Measurements from ENCODE around the gene SRGAP2C.
"Not testable (repeated sequence)": the region's sequence is repeated elsewhere in the genome, so short reads cannot be mapped to it uniquely, and the experiment has no call there.

SRGAP2C gene

DNA sequence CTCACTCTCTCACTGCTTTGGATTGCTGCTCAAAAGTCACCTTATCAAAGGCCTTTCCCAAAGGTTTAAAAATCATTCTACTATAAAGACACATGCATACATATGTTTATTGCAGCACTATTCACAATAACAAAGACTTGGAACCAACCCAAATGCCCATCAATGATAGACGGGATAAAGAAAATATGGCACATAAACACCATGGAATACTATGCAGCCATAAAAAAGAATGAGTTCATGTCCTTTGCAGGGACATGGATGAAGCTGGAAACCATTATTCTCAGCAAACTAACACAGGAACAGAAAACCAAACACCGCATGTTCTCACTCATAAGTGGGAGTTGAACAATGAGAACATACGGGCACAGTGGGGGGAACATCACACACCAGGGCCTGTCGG is 45.9 kb downstream of the SRGAP2C start:
- DNase-seq, result not testable (repeated sequence)

DNA sequence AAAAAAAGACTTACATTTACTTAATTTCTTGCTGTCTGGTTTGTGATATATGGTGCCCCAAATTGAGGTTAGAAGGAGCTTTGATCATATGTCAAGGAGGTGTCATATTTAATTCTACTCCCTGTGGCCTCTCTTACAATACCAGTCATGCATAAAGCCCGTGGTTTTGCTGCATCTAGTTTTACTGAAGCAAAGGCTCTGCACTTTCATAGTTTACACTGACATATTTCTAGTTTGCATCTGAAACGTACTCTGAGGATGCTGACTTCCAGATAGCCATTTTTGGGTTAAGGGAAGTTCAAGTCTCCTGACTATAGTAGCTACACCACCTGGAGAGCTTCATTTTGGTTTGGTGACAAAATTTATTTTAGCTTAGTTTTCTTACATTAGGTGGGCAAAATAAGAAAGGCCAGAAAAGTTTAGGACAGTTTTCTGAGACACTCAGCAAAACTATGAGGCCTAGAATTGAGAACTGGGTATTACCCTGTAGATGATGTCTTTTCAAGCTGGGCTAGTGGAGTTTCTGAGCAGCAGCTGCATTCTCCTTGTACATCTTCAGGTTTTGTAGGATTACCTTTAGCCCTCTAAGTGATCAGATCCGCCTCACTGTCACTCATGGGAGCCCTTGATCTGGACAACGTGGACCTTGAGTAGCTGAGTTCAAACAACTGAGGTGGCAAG is 47.8 kb downstream of the SRGAP2C start:
- not testable (repeated sequence) for DNase-seq

DNA sequence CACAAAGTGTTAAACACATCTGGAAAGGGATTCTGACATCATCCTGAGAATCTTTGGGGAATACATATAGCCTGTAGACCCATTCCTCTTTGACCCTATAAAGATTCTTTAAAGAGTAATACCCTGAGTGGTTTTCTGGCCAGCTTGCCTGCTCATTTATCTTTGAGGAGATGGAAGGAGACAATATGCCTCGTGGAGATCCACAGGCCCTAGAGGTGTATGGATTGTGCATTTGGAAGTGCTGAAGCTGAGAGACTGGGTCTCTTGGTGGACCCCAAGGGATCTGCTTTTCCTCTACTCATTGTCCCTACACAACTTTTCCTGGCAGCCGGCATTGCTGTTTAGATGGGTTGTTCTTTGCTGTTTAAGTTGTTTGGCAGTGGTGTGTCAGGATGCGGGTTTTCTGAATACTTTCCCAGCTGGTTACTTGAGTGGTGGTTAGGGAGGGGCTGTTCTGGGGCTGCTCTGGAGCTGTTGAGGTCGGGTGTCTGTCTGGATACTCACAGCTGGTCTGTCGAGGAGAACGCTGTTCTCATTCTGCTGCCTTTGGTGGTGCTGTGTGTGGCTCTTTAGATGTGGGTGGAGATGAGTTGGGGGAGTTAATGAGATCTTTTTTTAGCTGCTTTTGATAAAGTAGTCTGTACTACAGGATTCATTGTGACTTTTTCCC is 49.5 kb downstream of the SRGAP2C start:
- not testable (repeated sequence) for DNase-seq

DNA sequence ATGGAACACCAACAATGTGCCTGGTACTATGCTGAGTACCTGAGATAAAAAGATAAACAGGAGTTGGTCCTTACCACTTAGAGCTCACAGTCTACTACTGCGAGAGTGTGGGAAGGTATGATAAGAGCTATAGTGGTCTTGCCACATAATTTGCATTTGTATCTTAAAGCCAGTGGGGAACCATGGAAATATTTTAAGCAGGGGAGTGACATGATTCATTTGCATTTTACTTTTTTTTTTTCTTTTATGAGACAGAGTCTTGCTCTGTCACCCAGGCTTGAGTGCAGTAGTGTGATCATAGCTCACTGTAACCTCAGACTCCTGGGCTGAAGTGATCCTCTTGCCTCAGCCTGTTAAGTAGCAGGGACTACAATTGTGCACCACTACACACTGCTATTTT is 53.6 kb downstream of the SRGAP2C start:
- not testable (repeated sequence) for DNase-seq

DNA sequence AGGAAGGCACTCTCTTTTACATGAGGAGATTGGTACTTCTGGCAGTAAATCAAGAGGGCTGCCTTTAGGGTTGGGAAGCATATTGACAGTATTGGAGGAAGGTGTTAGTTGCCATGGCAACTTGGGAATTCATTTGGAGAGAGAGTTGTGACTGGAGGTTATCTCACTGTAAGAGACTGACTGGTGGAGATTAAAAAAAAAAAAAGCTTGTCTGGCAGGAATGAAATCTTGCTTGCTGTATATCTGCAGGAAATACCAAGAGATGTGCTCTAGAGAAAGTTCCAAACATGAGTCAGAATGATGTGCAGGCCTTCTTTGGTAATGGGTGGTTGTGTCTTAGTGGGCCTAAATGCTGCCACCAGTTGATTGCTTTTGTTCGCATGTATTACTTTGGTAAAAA is 59.1 kb downstream of the SRGAP2C start:
- DNase-seq, result not testable (repeated sequence)

DNA sequence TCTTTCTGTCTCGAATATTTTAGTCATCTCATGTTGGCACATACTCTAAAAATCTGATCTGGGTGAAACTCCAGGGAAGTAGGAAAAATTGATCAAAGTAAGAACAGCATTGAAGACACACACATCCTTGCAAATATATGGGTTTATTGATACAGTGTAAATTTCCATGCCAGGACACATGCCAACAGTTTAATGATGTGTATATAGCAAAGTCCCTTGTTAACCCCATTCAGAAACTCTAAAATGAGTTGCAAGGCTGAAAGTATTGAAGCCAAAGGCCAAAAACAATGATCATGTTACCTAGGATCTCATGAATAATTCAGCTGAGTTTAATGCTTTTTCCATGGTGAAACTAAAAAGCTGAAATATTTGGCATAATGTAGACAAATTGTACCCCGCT is 61.6 kb downstream of the SRGAP2C start:
- not testable (repeated sequence) for DNase-seq

DNA sequence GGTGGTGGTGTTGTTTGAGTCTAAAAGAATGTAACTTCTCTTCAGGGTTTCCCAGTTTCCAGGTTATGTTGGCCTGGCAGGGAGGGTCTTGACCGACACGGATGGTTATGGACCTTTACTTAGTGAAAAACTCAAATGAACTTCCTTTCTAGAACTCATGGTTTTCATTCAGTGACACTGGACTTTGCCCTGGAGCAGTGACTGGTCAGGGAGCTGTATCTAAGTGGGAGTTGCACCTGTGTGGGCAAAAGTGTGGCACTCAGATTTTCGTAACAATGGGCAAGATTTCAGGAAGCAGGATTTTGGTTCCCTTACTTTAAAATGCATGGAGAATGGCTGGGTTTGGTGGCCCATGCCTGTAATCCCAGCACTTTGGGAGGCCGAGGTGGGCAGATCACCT is 67.9 kb downstream of the SRGAP2C start:
- not testable (repeated sequence) for DNase-seq

DNA sequence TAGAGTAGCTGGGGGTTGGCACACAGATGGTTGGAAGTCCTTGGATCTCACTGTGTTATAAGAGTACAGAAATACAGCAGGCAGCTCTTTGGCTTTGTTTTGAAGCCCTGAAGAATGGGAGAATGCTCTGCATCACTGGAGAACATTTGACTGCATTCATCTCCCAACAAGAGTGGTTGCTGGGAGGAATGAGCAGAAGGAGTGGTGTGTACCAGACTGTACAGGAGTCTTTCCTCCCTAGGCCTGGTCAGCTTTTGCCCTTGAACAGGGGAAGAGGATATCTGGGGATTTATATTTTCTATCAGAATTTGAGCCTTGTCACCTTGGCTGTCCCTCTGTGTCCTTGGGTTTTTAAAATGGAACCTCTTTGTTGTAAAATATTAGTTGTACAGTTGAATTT is 69.8 kb downstream of the SRGAP2C start:
- not testable (repeated sequence) for DNase-seq

DNA sequence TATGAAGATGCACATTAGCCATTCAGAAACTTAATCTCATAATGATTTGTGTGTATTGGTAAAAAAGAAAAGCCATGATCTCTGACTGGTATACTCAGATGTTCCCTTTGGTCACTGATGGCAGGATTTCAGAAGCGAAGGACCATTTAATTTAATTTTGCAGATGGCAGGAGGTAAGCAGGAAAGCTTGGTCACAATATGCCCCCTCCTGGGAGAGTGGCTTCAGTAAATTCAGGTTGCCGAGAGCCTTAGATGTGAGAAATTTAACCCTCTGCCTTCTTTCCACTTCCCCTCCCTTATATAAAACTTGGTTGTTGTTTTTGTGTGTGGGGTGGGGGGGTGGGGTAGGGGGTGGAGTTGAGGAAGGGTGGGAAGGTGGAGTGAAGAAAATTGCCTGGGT is 72.9 kb downstream of the SRGAP2C start:
- DNase-seq, result not testable (repeated sequence)

DNA sequence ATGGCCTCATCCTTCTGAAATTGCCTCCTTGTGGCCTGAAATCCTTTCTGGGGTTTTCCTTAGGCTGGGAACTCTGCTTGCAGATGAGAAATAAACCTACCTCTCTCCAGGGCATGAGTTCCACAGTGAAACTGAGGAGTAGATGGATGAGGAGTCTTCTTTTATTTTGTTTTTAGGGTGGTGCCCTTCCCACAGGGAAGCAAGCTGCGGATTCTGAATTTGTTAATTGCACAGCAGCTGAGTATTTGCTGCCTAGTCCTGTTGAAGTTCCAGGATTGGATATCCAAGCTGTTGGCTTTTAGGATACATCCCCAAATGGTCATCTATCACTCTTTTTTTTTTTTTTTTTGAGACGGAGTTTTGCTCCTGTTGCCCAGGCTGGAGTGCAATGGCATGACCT is 73.4 kb downstream of the SRGAP2C start:
- DNase-seq, result not testable (repeated sequence)

DNA sequence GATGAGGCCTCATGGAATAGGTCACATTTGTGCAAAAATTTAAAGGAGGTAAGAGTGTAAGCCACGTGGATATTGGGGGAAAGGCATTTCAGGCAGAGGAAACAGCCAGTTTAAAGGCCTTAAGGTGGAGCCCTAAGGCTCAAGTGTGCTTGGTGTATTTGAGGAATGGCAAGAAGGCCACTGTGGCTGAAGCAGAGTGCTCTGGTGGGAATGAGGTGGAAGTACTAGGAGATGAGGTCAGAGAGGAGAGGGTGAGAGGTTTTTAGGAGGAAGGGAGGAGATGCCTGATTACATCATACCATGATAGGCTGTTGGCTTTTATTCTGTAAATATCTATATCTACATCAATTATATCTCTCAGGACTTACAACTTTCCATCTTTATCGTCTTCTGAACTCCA is 75.4 kb downstream of the SRGAP2C start:
- not testable (repeated sequence) for DNase-seq

DNA sequence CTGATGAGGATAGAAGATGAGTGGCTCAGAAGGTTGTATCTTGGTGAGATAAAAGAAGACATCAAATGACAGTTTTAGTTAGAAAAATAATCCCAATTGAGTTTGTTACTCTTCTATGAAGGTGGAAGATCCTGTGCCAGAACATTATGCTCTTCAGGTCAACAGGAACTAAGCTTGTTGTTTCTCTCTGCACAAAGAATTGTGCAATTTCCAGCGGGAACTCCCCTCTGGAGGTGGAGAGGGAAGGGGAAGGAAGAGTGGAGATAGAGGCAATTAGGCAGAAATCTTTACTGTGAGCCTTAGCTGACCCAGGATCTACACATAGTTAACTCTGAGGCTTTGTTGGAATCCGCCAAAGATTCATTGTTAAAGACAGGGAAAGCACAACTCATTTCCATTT is 77.4 kb downstream of the SRGAP2C start:
- DNase-seq, result not testable (repeated sequence)

DNA sequence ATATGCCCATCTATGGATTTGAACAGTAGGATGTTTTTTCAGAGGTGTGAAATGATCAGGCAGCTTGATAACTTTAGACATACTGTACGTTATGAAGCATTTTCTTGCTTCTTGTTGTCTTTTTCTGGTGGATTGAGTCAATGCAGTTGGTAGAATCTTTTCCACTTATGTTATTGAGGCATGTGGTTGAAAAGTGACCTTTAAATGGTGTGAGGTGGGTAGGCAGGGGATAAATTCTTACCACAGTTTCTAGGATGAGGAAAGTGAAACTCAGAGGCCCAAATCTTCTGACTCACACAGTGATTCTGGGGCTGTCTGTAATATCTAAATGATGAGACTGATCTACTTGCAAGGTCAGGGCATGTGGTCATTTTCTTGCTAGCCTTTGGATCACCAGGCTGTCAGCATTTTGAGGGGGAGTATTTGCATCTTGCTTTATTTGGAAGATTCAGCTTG is 79.0 kb downstream of the SRGAP2C start:
- DNase-seq, result not testable (repeated sequence)

DNA sequence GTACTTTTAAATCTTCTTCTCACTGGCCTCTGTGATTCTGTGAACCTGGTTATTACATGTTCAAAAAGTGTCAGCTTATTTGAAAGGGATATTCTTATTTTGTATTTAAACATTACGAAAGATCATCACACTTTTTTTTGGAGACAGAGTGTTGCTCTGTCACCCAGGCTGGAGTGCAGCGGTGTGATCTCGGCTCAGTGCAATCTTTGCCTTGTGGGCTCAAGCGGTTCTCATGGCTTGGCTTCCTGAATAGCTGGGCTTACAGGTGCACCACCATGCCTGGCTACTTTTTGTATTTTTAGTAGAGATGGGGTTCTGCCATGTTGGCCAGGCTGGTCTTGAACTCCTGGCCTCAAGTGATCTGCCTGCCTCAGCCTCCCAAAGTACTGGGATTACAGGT is 82.3 kb downstream of the SRGAP2C start:
- DNase-seq, result not testable (repeated sequence)

DNA sequence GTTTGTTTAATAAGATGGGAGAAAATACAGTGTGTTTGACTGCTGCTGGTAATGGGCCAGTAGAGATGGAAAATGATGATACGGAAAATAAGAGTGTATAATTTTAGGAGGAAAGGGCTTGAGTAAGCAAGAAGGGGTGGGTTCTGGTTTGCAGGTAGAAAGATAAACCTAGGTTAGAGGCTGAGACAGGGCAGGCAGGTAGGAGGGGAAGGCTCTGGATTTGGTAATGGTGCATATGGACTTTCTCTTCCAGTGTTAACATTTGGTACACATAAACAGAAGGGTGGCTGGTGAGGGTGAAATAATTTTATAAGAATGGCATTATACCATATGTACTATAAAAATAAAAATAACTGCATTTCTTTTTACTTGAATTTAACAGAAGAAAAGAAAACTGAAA is 84.5 kb downstream of the SRGAP2C start:
- DNase-seq, result not testable (repeated sequence)

DNA sequence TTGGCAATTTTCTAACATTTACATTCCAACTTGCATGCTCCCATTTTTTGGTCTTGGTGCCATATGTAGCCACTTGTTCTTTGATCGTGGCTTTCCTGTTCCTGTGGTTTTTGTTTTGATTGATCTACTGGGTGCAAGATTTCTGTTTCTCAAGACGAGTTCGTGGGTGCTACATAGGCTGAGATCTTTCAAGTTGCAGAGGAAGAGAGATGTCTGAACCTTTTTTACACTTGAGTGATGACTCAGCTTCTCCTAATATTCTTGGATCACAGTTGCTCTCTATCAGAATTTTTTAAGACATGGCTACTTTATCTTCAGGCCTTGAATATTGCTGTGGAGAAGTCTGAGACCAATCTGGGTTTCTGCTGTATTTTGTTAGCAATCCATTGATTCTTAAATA is 85.2 kb downstream of the SRGAP2C start:
- not testable (repeated sequence) for DNase-seq

DNA sequence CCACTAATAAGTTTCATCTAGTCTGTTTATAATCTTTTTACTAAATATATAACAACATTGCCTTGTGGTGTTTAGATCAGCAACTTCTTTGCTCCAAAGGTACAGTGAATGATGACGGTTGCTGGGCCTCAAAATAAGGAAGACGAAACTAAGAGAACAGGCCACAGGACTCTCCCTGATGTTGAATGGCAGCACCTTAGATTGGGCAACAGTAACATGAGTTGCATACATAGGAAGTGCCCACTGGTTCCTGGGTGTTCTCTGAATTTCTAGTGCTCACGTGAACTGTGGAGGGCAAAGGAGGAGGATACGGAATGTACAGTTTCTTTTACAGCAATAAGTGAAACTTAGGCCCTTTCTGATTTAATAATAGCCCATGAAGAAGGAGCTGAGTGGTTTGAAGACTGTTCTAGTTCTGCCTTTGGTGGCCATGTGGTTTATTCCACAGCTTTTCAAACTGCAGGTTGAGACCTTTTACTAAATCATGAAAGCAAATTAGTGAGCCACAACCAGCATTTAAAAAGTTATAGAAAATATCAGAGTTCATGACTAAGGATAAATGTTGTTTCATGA is 86.5 kb downstream of the SRGAP2C start:
- not testable (repeated sequence) for DNase-seq

DNA sequence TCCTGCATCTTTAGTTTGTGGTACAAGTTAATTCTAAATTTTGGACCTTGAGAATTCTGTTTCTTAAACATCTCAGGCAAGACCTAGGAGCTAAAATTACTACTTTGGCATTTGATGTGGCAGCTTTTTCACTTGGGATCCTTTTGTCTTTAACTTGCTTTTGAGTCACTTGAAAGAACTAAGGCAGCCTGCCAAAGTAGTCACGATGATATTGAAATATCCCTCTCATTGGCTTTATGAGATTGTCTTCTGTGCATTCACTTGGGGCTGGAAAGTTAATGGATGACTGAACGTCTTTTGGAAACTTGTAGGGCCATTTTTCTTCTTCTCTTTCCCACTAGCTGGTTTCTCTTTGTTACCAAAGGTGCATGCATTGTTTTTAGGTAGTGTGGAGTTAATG is 90.7 kb downstream of the SRGAP2C start:
- not testable (repeated sequence) for DNase-seq

DNA sequence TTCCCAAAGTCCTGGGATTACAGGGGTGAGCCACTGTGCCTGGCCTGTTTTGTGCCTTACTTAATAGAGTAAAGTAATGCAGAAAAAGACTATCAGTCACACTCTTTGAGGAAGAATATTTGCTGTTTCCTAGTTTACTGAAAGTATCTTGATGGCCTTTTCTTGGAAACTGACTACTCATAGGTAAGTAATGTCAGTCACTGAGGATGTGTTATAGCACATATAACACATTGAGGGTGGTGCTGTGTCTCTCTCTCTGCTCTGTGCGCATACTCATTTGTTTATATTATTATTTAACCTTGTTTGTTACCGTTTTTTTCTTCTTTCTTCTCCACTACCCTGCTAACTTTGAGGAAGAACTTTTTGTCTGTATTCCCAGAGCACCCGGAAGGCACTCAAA is 93.4 kb downstream of the SRGAP2C start:
- DNase-seq, result not testable (repeated sequence)

DNA sequence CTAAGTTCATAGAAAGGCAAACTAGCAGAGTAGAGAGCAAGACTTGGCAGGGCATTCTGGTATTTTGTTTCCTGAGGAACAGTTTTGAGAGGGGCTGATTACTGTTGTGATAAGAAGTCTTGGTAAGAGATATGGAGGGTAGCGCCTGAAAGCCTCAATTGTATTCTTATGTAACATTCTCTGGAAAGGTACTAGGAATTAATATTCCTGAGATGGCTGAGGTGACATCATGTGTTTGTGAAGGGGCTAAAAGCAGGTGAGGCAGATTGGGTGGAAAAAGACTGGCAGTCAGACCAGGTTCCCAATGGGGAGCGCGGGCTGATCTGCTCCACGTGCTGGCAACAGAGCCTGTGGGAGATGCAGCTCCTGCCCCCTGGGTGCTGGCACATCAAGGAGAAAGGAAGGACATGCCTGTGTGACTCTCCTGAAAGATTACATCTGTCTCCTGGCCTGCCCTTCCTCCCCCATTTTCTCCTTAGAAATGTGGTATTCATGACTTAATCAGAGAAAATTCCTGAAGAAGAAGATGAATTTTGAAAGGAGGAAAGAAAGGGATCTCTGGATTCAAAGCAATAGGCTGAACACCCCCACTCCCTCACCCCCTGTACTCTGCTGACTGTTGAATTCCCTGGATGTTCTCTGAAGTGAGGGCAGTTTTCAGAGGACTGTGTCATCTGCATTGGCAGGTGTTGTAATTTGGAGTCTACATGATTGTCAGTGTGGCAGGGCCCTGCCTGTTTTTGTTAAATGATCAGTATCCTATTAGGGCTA is 94.2 kb downstream of the SRGAP2C start:
- DNase-seq, result not testable (repeated sequence)

DNA sequence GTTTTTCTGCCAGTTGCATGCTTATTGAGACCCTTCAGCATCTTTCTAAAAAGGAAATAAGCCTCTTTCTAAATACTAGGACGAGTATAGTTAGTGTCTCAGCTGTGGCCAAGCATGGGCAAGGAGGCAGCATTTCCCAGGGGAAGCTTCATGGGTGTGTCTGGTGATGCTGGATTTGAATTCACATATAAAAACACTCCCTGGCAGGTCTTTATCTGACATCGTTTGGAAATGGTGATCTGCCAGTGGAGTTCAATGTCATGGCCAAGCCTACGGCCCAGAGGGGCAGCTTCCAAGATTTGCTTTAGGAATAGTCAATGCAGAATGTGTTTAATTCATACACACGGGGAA is 94.7 kb downstream of the SRGAP2C start:
- not testable (repeated sequence) for DNase-seq

DNA sequence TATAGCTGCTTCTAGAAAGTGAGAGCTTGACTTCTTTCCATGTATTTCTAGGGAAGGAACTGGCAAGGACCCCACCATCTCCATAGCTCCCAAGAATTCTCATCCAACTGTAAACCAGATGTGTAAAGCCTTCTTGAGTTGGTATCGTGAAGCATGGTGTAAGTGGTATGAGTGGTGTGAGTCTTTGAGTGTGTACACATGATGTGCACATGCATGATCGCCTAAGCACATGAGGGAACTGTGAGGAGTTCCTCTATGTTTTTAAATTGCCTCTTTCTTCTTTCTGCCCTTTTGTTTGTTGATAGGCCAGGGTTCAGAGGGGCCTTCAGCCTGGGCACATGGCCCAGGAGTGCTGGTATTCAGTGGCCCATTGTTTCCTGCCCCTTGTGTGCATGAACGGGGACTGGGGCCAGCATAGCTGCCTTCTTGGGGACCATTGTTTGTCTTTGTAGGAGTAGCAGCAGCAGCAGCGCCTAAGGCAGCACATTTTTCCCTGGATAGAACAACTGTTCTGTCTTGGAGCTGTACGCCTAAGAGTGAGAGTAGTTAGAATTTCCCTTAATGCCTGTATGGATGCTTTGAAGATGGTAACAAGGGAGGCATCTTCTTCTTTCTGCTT is 96.0 kb downstream of the SRGAP2C start:
- not testable (repeated sequence) for DNase-seq

DNA sequence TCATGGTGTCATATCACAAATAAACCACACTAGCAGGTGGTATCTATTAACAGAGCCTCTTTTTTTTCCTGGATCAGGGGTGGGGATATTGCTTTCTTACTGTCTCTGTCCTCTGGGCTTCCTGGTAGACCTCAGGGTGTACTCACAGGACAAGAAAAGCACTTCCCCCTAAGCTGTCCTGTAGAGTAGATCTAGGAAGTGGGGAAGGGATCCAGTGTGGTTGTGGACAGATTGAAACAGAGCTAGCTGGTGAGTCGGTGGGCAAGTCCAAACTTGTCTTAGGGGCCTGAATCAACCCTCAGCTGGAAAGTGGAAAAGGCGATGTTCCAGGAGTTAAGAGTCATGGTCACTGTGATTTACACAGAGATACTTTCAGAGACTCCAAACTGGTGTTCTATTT is 96.7 kb downstream of the SRGAP2C start:
- DNase-seq, result not testable (repeated sequence)

Measured in effector CD4-positive, alpha-beta T cell (primary cell).